GM23338 (cell line): Measurements from ENCODE around the gene GRM2. TPM values are rescaled to one million over a fixed set of nuclear protein-coding genes. Genes with fewer than 3 reads are reported as not detected.

Experiments used
- ATAC-seq: fragments of 200-7000 bp; cut with Tn5 transposase; 3 replicates; pipeline ENCODE4 v1.9.1; 2020
- DNase-seq: peaks from one replicate; pipeline ENCODE4 v3.0.0-alpha.2; 2015; ENCODE audit warnings: low spot score
- H2AFZ ChIP-seq: fragments of 200-600 bp; sonication (generic); 2 replicates; pipeline ENCODE4 v1.8.0; 2016; ENCODE audit warnings: antibody characterized with exemption, mild to moderate bottlenecking, moderate library complexity
- H3F3A ChIP-seq: fragments of 200-600 bp; sonication (generic); replicated peaks from 2 replicates; pipeline ENCODE4 v1.8.0; 2017; ENCODE audit warnings: antibody characterized with exemption, mixed run types, low read depth
- H3K27ac ChIP-seq: fragments of 200-600 bp; sonication (generic); 2 replicates; pipeline ENCODE4 v1.6.1; 2016; ENCODE audit warnings: low read depth
- H3K27me3 ChIP-seq: fragments of 200-600 bp; sonication (generic); 2 replicates; pipeline ENCODE4 v1.8.0; 2016; ENCODE audit warnings: mild to moderate bottlenecking, mixed run types, moderate library complexity; ENCODE audit not compliant: insufficient read depth
- H3K36me3 ChIP-seq: fragments of 200-600 bp; sonication (generic); 2 replicates; pipeline ENCODE4 v1.8.0; 2016; ENCODE audit warnings: mild to moderate bottlenecking; ENCODE audit not compliant: insufficient read depth
- H3K4me1 ChIP-seq: fragments of 200-600 bp; sonication (generic); 2 replicates; pipeline ENCODE4 v1.8.0; 2016; ENCODE audit warnings: mild to moderate bottlenecking, moderate library complexity; ENCODE audit not compliant: insufficient read depth
- H3K4me2 ChIP-seq: fragments of 200-600 bp; sonication (generic); 2 replicates; pipeline ENCODE4 v1.7.1; 2017; ENCODE audit warnings: mixed run types
- H3K4me3 ChIP-seq: fragments of 200-600 bp; sonication (generic); 2 replicates; pipeline ENCODE4 v1.6.1; 2016; ENCODE audit warnings: mixed run types
- H3K79me2 ChIP-seq: fragments of 200-600 bp; sonication (generic); replicated peaks from 2 replicates; pipeline ENCODE4 v1.8.0; 2017; ENCODE audit warnings: mild to moderate bottlenecking; ENCODE audit not compliant: insufficient read depth
- H3K9me2 ChIP-seq: fragments of 200-600 bp; sonication (generic); 2 replicates; pipeline ENCODE4 v1.8.0; 2017; ENCODE audit not compliant: insufficient read depth
- H4K20me1 ChIP-seq: fragments of 200-600 bp; sonication (generic); replicated peaks from 2 replicates; pipeline ENCODE4 v1.8.0; 2017; ENCODE audit warnings: mild to moderate bottlenecking; ENCODE audit not compliant: insufficient read depth
- H3K27ac Mint-ChIP-seq: 2 replicates; pipeline ENCODE4 v1.8.0; 2020; ENCODE audit warnings: inconsistent platforms, mild to moderate bottlenecking, moderate library complexity, mixed read lengths
- H3K27me3 Mint-ChIP-seq: 3 replicates; pipeline ENCODE4 v1.8.0; 2022; ENCODE audit warnings: low read depth, mild to moderate bottlenecking, moderate library complexity, mixed read lengths, inconsistent platforms; ENCODE audit not compliant: insufficient read depth, poor library complexity
- H3K36me3 Mint-ChIP-seq: 3 replicates; pipeline ENCODE4 v1.8.0; 2021; ENCODE audit warnings: low read depth, mild to moderate bottlenecking, inconsistent platforms, moderate library complexity, mixed read lengths
- H3K4me1 Mint-ChIP-seq: 3 replicates; pipeline ENCODE4 v1.8.0; 2020; ENCODE audit warnings: mild to moderate bottlenecking, inconsistent platforms, mixed read lengths
- H3K4me3 Mint-ChIP-seq: 3 replicates; pipeline ENCODE4 v1.8.0; 2021; ENCODE audit warnings: moderate library complexity, mild to moderate bottlenecking, inconsistent platforms, mixed read lengths
- H3K9me3 Mint-ChIP-seq: 3 replicates; pipeline ENCODE4 v1.8.0; 2020; ENCODE audit warnings: moderate library complexity, mild to moderate bottlenecking, inconsistent platforms, mixed read lengths
- CREB1 ChIP-seq: fragments of 250-450 bp; sonication (Bioruptor Pico); IDR thresholded peaks from 2 replicates; pipeline ENCODE4 v1.5.0; 2020; ENCODE audit warnings: low read depth, mild to moderate bottlenecking, moderate library complexity
- EZH2phosphoT487 ChIP-seq: fragments of 200-600 bp; sonication (generic); IDR thresholded peaks from one replicate; pipeline ENCODE4 v1.8.1; 2018; ENCODE audit warnings: antibody characterized with exemption; ENCODE audit not compliant: unreplicated experiment
- NANOG ChIP-seq: IDR thresholded peaks from 2 replicates; pipeline ENCODE4 v1.6.1; 2016; ENCODE audit warnings: antibody characterized with exemption, borderline replicate concordance
- REST ChIP-seq: IDR thresholded peaks from one replicate; pipeline ENCODE4 v1.6.1; 2018; ENCODE audit warnings: antibody characterized with exemption; ENCODE audit not compliant: unreplicated experiment
- STAT1 ChIP-seq: IDR thresholded peaks from one replicate; pipeline ENCODE4 v1.6.1; 2016; ENCODE audit warnings: antibody characterized with exemption; ENCODE audit not compliant: unreplicated experiment
- ZNF114 ChIP-seq: fragments of 250-450 bp; sonication (Bioruptor Pico); IDR thresholded peaks from 2 replicates; pipeline ENCODE4 v1.5.0; 2020; ENCODE audit warnings: mild to moderate bottlenecking, moderate library complexity
- ZNF331 ChIP-seq: fragments of 250-450 bp; sonication (Bioruptor Pico); IDR thresholded peaks from 2 replicates; pipeline ENCODE4 v1.5.0; 2020; ENCODE audit warnings: low read depth, mild to moderate bottlenecking, moderate library complexity
- ZNF462 ChIP-seq: fragments of 250-450 bp; sonication (Bioruptor Pico); IDR thresholded peaks from 2 replicates; pipeline ENCODE4 v1.5.0; 2020; ENCODE audit warnings: mild to moderate bottlenecking, moderate library complexity
- polyA plus RNA-seq: library from polyadenylated mRNA; unstranded; fragments of >200 nt; fragmentation: Nextera tagmentation; extraction: Ambion mirVana; gene quantifications from 2 replicates; pipeline ENCODE4 v1.2.1, GENCODE V29; 2016
- total RNA-seq: library from RNA; depleted of rRNA; stranded (reverse); fragments of >200 nt; shearing (Covaris generic); gene quantifications from 2 replicates; pipeline ENCODE4 v1.2.3, GENCODE V29; 2014
- TF ChIP-seq, protein P1 (sequence below), 2 experiments: fragments of 200-600 bp in 1 of 2; sonication (generic) in 1 of 2; conservative IDR thresholded peaks; 2 replicates each; pipeline versions ENCODE4 v1.5.1 to v1.6.1; 2016 to 2017; ENCODE audit warnings: antibody characterized with exemption in 2 of 2, low read depth in 2 of 2, mild to moderate bottlenecking in 2 of 2, moderate library complexity in 1 of 2

Gene GRM2
- total and polyA plus RNA-seq, 2 experiments from 2014 or later, result 2.1 to 5.1 TPM

DNA sequence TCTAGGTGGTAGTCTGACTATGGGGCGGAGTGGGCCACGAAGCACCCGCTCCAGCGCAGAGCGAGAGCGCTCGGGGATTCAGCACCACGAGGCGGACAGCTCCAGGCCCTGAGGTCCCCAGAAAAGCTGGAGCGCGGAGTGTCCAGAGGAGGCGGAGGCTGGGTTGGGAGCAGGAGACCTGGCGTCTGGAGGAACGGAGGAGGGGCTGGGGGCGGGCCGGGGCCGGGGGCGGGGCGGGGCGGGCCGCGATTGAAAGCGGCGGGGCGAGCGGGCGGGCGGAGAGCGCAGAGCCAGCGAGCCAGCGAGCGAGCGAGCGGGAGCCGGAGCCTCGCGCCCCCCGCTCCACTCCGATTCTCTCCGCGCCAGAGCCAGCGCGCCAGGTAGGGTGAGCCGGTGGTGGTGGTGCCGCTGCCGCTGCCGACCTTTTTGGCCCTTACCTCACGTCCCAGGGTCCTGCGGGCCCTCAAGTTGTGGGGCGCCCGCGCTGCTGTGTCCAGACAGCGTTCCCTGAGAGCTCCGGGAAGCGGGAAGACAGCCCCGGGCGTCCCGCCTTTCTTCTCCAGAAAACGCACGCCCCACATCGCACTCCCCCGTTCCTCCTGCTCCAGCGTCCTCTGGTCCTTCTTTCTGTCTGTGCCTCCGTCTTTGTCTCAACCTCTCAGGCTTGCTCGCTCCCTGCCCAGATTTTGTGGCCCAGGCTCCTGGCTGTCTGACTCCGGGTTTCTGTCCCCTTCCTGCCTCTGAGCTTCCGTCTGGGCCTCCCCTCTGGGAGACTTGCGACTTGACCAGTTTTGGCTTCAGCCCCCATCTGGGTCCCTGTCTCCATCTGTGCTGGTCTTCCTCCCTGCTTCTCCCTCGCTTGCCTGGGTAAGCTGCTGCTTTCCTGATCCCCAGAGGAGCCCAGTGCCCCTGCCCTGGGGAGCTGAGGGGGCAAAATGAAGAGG lies at the start of gene GRM2 (continued):
- TF ChIP-seq STAT1, result no peak

DNA sequence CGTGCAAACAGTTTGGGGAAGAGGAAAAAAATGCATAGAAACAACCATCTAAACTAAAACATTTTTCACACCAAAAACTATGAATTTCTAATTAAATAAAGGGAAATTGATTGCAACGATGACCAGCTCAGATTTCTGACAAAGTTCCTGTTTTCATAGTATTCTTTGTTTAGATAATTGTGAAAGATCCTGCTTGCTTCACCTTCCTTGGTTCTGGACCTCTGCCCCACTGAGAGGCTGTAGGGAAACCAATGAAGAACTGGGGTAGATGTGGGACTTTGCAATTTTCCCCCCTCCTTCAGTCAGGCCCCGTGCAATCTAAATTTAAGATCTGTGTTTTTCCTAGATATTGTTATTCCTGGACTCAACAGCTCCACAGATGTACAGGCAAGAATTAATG lies 49.6 kb upstream of the GRM2 start:
- H3K36me3 Mint-ChIP-seq, result peaks cover 70% of the 10 kb centered on the region
- H3K79me2 ChIP-seq, result no peaks in the 10 kb centered on the region
- H3K27me3 Mint-ChIP-seq, result peaks cover 3% of the 10 kb centered on the region

More for the DNA sequence above, 49.6 kb upstream of the GRM2 start:
- DNase-seq, result no peak
- Histone ChIP-seq H3K27me3 (no peaks in the 10 kb centered on the region), H4K20me1 (no peaks in the 10 kb centered on the region; the same call in 1 of the 2 replicates), H3K4me1 (no peaks in the 10 kb centered on the region), H3K9me2 (no peaks in the 10 kb centered on the region), H3K27ac (no peak overlapping the region), H3K4me2 (no peak overlapping the region), H3K4me3 (no peak overlapping the region), H2AFZ (no peak overlapping the region), H3F3A (no peaks in the 10 kb centered on the region), H3K36me3 (peaks cover 23% of the 10 kb centered on the region)
- no peaks in the 10 kb centered on the region for H3K4me1 Mint-ChIP-seq
- H3K27ac Mint-ChIP-seq, result no peak overlapping the region
- TF ChIP-seq ZNF462 (CRISPR knock-in tag) (no peak), CREB1 (CRISPR knock-in tag) (no peak), STAT1 (no peak), ZNF114 (no peak), EZH2phosphoT487 (no peak), REST (no peak), NANOG (no peak), ZNF331 (CRISPR knock-in tag) (no peak)
- TF ChIP-seq, protein P1, sequence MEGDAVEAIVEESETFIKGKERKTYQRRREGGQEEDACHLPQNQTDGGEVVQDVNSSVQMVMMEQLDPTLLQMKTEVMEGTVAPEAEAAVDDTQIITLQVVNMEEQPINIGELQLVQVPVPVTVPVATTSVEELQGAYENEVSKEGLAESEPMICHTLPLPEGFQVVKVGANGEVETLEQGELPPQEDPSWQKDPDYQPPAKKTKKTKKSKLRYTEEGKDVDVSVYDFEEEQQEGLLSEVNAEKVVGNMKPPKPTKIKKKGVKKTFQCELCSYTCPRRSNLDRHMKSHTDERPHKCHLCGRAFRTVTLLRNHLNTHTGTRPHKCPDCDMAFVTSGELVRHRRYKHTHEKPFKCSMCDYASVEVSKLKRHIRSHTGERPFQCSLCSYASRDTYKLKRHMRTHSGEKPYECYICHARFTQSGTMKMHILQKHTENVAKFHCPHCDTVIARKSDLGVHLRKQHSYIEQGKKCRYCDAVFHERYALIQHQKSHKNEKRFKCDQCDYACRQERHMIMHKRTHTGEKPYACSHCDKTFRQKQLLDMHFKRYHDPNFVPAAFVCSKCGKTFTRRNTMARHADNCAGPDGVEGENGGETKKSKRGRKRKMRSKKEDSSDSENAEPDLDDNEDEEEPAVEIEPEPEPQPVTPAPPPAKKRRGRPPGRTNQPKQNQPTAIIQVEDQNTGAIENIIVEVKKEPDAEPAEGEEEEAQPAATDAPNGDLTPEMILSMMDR (conservative IDR thresholded peaks at IDR 0.05; ENCODE audit: low read depth in 2 of 2), result no peak
- H3K9me3 Mint-ChIP-seq, result peaks cover 3% of the 10 kb centered on the region
- ATAC-seq, result no peak
- no peak overlapping the region for H3K4me3 Mint-ChIP-seq
